ENCODE data around the gene RBM28.

RBM28 gene

GRCh38 chr7:128381161-128381821 is 37.6 kb upstream of the RBM28 start:
- peak; percentile 61 for TF ChIP-seq CTCF (IDR thresholded peaks at IDR 0.05; ENCODE audit: low read depth, low read length)
- no peak overlapping the region for H3K4me3 ChIP-seq (ENCODE audit: low read depth, low read length)

GRCh38 chr7:128380483-128381106 is 36.9 kb upstream of the RBM28 start:
- TF ChIP-seq CTCF (IDR thresholded peaks at IDR 0.05; ENCODE audit: low read depth, low read length): no peak
- H3K4me3 ChIP-seq (ENCODE audit: low read depth, low read length): no peak overlapping the region

GRCh38 chr7:128379900-128380479 is 36.3 kb upstream of the RBM28 start:
- no peak for TF ChIP-seq CTCF (IDR thresholded peaks at IDR 0.05; ENCODE audit: low read depth, low read length)

GRCh38 chr7:128378637-128379036 is 34.9 kb upstream of the RBM28 start:
- TF ChIP-seq CTCF (IDR thresholded peaks at IDR 0.05; ENCODE audit: low read depth, low read length): no peak
- no peak overlapping the region for H3K4me3 ChIP-seq (ENCODE audit: low read depth, low read length)

More at GRCh38 chr7:128379900-128380479, 36.3 kb upstream of the RBM28 start:
- no peak overlapping the region for H3K4me3 ChIP-seq (ENCODE audit: low read depth, low read length)

- TF ChIP-seq CTCF (IDR thresholded peaks at IDR 0.05; ENCODE audit: low read depth, low read length): no peak
- H3K4me3 ChIP-seq (ENCODE audit: low read depth, low read length): no peak overlapping the region
Measured at GRCh38 chr7:128376077-128376476, 32.4 kb upstream of the RBM28 start.

GRCh38 chr7:128374041-128374440 is 30.3 kb upstream of the RBM28 start:
- TF ChIP-seq CTCF (IDR thresholded peaks at IDR 0.05; ENCODE audit: low read depth, low read length): no peak
- no peak overlapping the region for H3K4me3 ChIP-seq (ENCODE audit: low read depth, low read length)

GRCh38 chr7:128373606-128374005 is 29.9 kb upstream of the RBM28 start:
- no peak for TF ChIP-seq CTCF (IDR thresholded peaks at IDR 0.05; ENCODE audit: low read depth, low read length)
- H3K4me3 ChIP-seq (ENCODE audit: low read depth, low read length): no peak overlapping the region

Measured in WI38 (cell line).